ENCODE measurements around the gene DIRAS3. TPM values are rescaled to one million over a fixed set of nuclear protein-coding genes. Genes with fewer than 3 reads are reported as not detected.

Gene DIRAS3
- total and polyA plus RNA-seq, 3 donors from 2014 or later, result 0.39 to 13.8 (median 2.0) TPM

- no peak for DNase-seq
- Histone ChIP-seq H3K4me1 (no peaks in the 10 kb centered on the region), H3K4me3 (no peak overlapping the region), H3K9me3 (no peaks in the 10 kb centered on the region), H3K27me3 (no peaks in the 10 kb centered on the region), H3K36me3 (ENCODE audit: low read depth, missing control alignments) (no peaks in the 10 kb centered on the region), H3K27ac (no peak overlapping the region)
- intact Hi-C loops (cut with DNase I; ENCODE audit: low total_unique reads), result no loop called here
- no peak for TF ChIP-seq CTCF (IDR thresholded peaks at IDR 0.05)
- no peak for TF ChIP-seq POLR2A (IDR thresholded peaks at IDR 0.05)
- 86 to 90% methylated on average over 3 of the region's 3 CpGs for WGBS, 2 donors
These were observed 21.9 kb downstream of the DIRAS3 start for GRCh38 chr1:68028566-68028965.

GRCh38 chr1:68024635-68025338 lies 25.6 kb downstream of the DIRAS3 start:
- intact Hi-C loops (cut with DNase I; ENCODE audit: low total_unique reads), result no loop called here
- no peaks in the 10 kb centered on the region for H3K4me1 ChIP-seq
- TF ChIP-seq POLR2A (IDR thresholded peaks at IDR 0.05) (no peak), CTCF (IDR thresholded peaks at IDR 0.05) (no peak)
- DNase-seq, result no peak
- WGBS, 2 donors, result 69 to 85% methylated on average over 2 of the region's 2 CpGs
- no peak overlapping the region for H3K4me3 ChIP-seq
- no peaks in the 10 kb centered on the region for H3K36me3 ChIP-seq (ENCODE audit: low read depth, missing control alignments)
- H3K27me3 ChIP-seq, result no peaks in the 10 kb centered on the region
- no peak overlapping the region for H3K27ac ChIP-seq
- H3K9me3 ChIP-seq, result no peaks in the 10 kb centered on the region

- intact Hi-C loops (cut with DNase I; ENCODE audit: low total_unique reads), result no loop called here
- Histone ChIP-seq H3K9me3 (no peaks in the 10 kb centered on the region), H3K27me3 (no peaks in the 10 kb centered on the region), H3K27ac (no peak overlapping the region), H3K4me3 (no peak overlapping the region), H3K4me1 (no peaks in the 10 kb centered on the region), H3K36me3 (ENCODE audit: low read depth, missing control alignments) (no peaks in the 10 kb centered on the region)
- no peak for DNase-seq
- TF ChIP-seq CTCF (IDR thresholded peaks at IDR 0.05) (no peak), POLR2A (IDR thresholded peaks at IDR 0.05) (no peak)
- WGBS, 2 donors, result 76 to 81% methylated on average over 2 of the region's 2 CpGs
These were observed 34.0 kb downstream of the DIRAS3 start for GRCh38 chr1:68016381-68016780.

GRCh38 chr1:68015971-68016370 lies 34.5 kb downstream of the DIRAS3 start:
- WGBS, 2 donors, result 91 to 99% methylated on average over 3 of the region's 3 CpGs

More at GRCh38 chr1:68015971-68016370, 34.5 kb downstream of the DIRAS3 start:
- TF ChIP-seq POLR2A (IDR thresholded peaks at IDR 0.05) (no peak), CTCF (IDR thresholded peaks at IDR 0.05) (no peak)
- no peak overlapping the region for H3K27ac ChIP-seq
- H3K4me1 ChIP-seq, result no peaks in the 10 kb centered on the region
- no peak overlapping the region for H3K4me3 ChIP-seq
- intact Hi-C loops (cut with DNase I; ENCODE audit: low total_unique reads), result no loop called here
- no peak for DNase-seq
- H3K27me3 ChIP-seq, result no peaks in the 10 kb centered on the region
- no peaks in the 10 kb centered on the region for H3K36me3 ChIP-seq (ENCODE audit: low read depth, missing control alignments)
- no peaks in the 10 kb centered on the region for H3K9me3 ChIP-seq

Measured in testis (tissue), 3 donors.